B cell (primary cell): ENCODE results near the gene RNF167. TPM values are rescaled to one million over a fixed set of nuclear protein-coding genes. Genes with fewer than 3 reads are reported as not detected.

Experiments used
- ATAC-seq: fragments of 200-7000 bp; cut with Tn5 transposase; one replicate; pipeline ENCODE4 v1.10.0; 2021; ENCODE audit warnings: low read depth, mild to moderate bottlenecking, moderate number of reproducible peaks, moderate library complexity
- CTCF ChIA-PET: fragments of 350-600 bp; sonication (Branson Sonifier 250); formaldehyde crosslinking; loops from one replicate; lab custom pipeline; 2021; ENCODE audit warnings: antibody characterized with exemption, inconsistent platforms; lab: Charles Lee
- POLR2A ChIA-PET: fragments of 350-600 bp; sonication (Branson Sonifier 250); formaldehyde crosslinking; loops from one replicate; lab custom pipeline; 2021; ENCODE audit warnings: antibody characterized with exemption; lab: Charles Lee
- DNase-seq: peaks from one replicate; pipeline ENCODE4 v3.0.0; 2013
- H2AFZ ChIP-seq: 2 replicates; pipeline ENCODE4 v1.6.1; 2012; ENCODE audit warnings: mild to moderate bottlenecking, low read depth, low read length; ENCODE audit not compliant: insufficient read depth, poor library complexity, severe bottlenecking
- H3K27ac ChIP-seq, 2 donors: 1 replicate in 1 of 2; 2 replicates in 1 of 2; pipeline ENCODE4 v1.5.1; 2012 to 2013; ENCODE audit warnings: low read length in 2 of 2, mild to moderate bottlenecking in 2 of 2, moderate library complexity in 1 of 2
- H3K27me3 ChIP-seq, 4 experiments: fragments of 200-600 bp in 1 of 4; sonication (generic) in 1 of 4; replicated peaks in 1 of 4; 1 replicate in 2 of 4; 2 replicates in 2 of 4; pipeline versions ENCODE4 v1.6.1 to v1.7.0; 2013 to 2016; ENCODE audit warnings: low read length in 3 of 4, mild to moderate bottlenecking in 2 of 4, mixed read lengths in 1 of 4, moderate library complexity in 1 of 4; ENCODE audit not compliant: insufficient read depth in 4 of 4, control insufficient read depth in 3 of 4; ENCODE audit errors: control extremely low read depth in 1 of 4
- H3K36me3 ChIP-seq, 2 experiments: replicated peaks in 1 of 2; 1 replicate in 1 of 2; 2 replicates in 1 of 2; pipeline versions ENCODE4 v1.6.1 to v1.7.1; 2013; ENCODE audit warnings: low read length in 1 of 2; ENCODE audit not compliant: insufficient read depth in 2 of 2, control insufficient read depth in 1 of 2; ENCODE audit errors: control extremely low read depth in 1 of 2, extremely low read depth in 1 of 2
- H3K4me1 ChIP-seq, 2 donors: fragments of 200-600 bp in 1 of 2; sonication (generic) in 1 of 2; 1 replicate in 1 of 2; 2 replicates in 1 of 2; pipeline versions ENCODE4 v1.5.1 to v1.6.1; 2013 to 2017; ENCODE audit warnings: low read length in 2 of 2; ENCODE audit not compliant: control insufficient read depth in 2 of 2, insufficient read depth in 2 of 2
- H3K4me2 ChIP-seq: replicated peaks from 2 replicates; pipeline ENCODE3; 2012; ENCODE audit warnings: mild to moderate bottlenecking, low read depth, low read length; ENCODE audit not compliant: poor library complexity, severe bottlenecking
- H3K4me3 ChIP-seq, 5 experiments: fragments of 200-600 bp in 1 of 5; sonication (generic) in 1 of 5; 1 replicate in 3 of 5; 2 replicates in 2 of 5; pipeline versions ENCODE4 v1.5.1 to v1.7.0; 2011 to 2016; ENCODE audit warnings: low read length in 4 of 5, mild to moderate bottlenecking in 4 of 5, low read depth in 2 of 5, control low read depth in 1 of 5, moderate library complexity in 1 of 5; ENCODE audit not compliant: insufficient read depth in 1 of 5; ENCODE audit errors: control extremely low read depth in 1 of 5, extremely low read depth in 1 of 5
- H3K79me2 ChIP-seq: fragments of 200-600 bp; sonication (generic); one replicate; pipeline ENCODE4 v1.6.0; 2016; ENCODE audit warnings: low read length; ENCODE audit not compliant: control insufficient read depth, insufficient read depth
- H3K9ac ChIP-seq: fragments of 200-600 bp; sonication (generic); 2 replicates; pipeline ENCODE4 v1.6.1; 2017; ENCODE audit warnings: mild to moderate bottlenecking, low read length, moderate library complexity
- H3K9me3 ChIP-seq, 3 donors: one replicate each; pipeline versions ENCODE4 v1.6.1 to v1.7.1; 2013; ENCODE audit warnings: low read length in 2 of 3; ENCODE audit not compliant: control insufficient read depth in 2 of 3, insufficient read depth in 1 of 3; ENCODE audit errors: control extremely low read depth in 1 of 3
- H4K20me1 ChIP-seq: 2 replicates; pipeline ENCODE4 v1.6.0; 2012; ENCODE audit warnings: mild to moderate bottlenecking, low read length; ENCODE audit not compliant: insufficient read depth, control insufficient read depth, poor library complexity, severe bottlenecking
- H3K27ac Mint-ChIP-seq: one replicate; pipeline ENCODE4 v1.8.0; 2021; ENCODE audit warnings: mixed read lengths
- H3K27me3 Mint-ChIP-seq: one replicate; pipeline ENCODE4 v1.8.0; 2021; ENCODE audit warnings: mixed read lengths
- H3K4me1 Mint-ChIP-seq: one replicate; pipeline ENCODE4 v1.8.0; 2021; ENCODE audit warnings: mixed read lengths
- H3K4me3 Mint-ChIP-seq: one replicate; pipeline ENCODE4 v1.8.0; 2021; ENCODE audit warnings: mixed read lengths
- H3K9me3 Mint-ChIP-seq: one replicate; pipeline ENCODE4 v1.8.0; 2022; ENCODE audit warnings: mixed read lengths; ENCODE audit not compliant: insufficient read depth
- CTCF ChIP-seq: fragments of 200-600 bp; IDR thresholded peaks from one replicate; pipeline ENCODE4 v1.8.0; 2022; ENCODE audit warnings: antibody characterized with exemption, mild to moderate bottlenecking
- EZH2 ChIP-seq: IDR thresholded peaks from 2 replicates; pipeline ENCODE4 v1.6.1; 2012; ENCODE audit warnings: borderline replicate concordance, low read depth, mild to moderate bottlenecking, moderate library complexity, low read length; ENCODE audit not compliant: insufficient read depth, poor library complexity, severe bottlenecking
- WGBS: methylation state at CpG from one replicate; pipeline ENCODE4 v1.1.5; 2013; ENCODE audit warnings: missing lambda C conversion rate; ENCODE audit not compliant: insufficient coverage; 5-methylcytosine and 5-hydroxymethylcytosine counted together
- intact Hi-C: fragments of 100-400 bp; cut with micrococcal nuclease; formaldehyde crosslinking; loops from one replicate; pipeline ENCODE4 v1.10.0; 2022
- polyA plus RNA-seq: library from polyadenylated mRNA; depleted of rRNA; stranded (reverse); fragments of >200 nt; gene quantifications from 2 replicates; pipeline ENCODE4 v1.2.3, GENCODE V29; 2012
- total RNA-seq, 2 donors: library from RNA; stranded (reverse); fragments of 120-200 nt in 1 of 2; gene quantifications; 1 replicate in 1 of 2; 2 replicates in 1 of 2; pipeline versions ENCODE4 v1.2.3 to v1.2.4, GENCODE V29; 2013 to 2022

RNF167 gene
- total and polyA plus RNA-seq, 2 donors (not counting 1 experiment from before 2014, with no cell fraction given), result 143 to 186 TPM

- TF ChIP-seq EZH2 (no peak), CTCF (no peak)
- DNase-seq, result no peak
- POLR2A ChIA-PET, result no interaction called here
- Mint-ChIP-seq H3K27ac (no peak overlapping the region), H3K4me1 (peaks cover 2% of the 10 kb centered on the region), H3K4me3 (no peak overlapping the region), H3K9me3 (no peaks in the 10 kb centered on the region), H3K27me3 (no peaks in the 10 kb centered on the region)
- Histone ChIP-seq H3K36me3 (peaks cover 0 to 43% of the 10 kb centered on the region in 2 experiments), H3K27ac (no peak overlapping the region), H3K4me1 (peaks cover 9 to 13% of the 10 kb centered on the region in 2 donors), H3K79me2 (peaks cover 12% of the 10 kb centered on the region), H3K4me2 (no peak overlapping the region), H2AFZ (no peak overlapping the region), H3K27me3 (no peaks in the 10 kb centered on the region), H3K9me3 (no peaks in the 10 kb centered on the region), H4K20me1 (no peaks in the 10 kb centered on the region), H3K9ac (no peak overlapping the region), H3K4me3 (no peak overlapping the region)
- ATAC-seq, result no peak
- CTCF ChIA-PET, result interaction anchor here (0.9 to 1.4 kb wide), 4 partner anchors 13 to 90 kb away, joined by 3 to 4 read pairs (median 4); partner anchors contain the start of gene C17orf107
- WGBS, result 98% methylated on average over 5 of the region's 6 CpGs
- intact Hi-C loops, result no loop called here
Measured at GRCh38 chr17:4971826-4972225, 31.8 kb downstream of the RNF167 start.

- Histone ChIP-seq H3K9ac (no peak overlapping the region), H3K36me3 (peaks cover 0 to 48% of the 10 kb centered on the region in 2 experiments), H3K27ac (no peak overlapping the region), H3K4me1 (peaks cover 9 to 12% of the 10 kb centered on the region in 2 donors), H2AFZ (no peak overlapping the region), H3K79me2 (peaks cover 14% of the 10 kb centered on the region), H4K20me1 (no peaks in the 10 kb centered on the region), H3K4me2 (no peak overlapping the region), H3K9me3 (no peaks in the 10 kb centered on the region), H3K27me3 (no peaks in the 10 kb centered on the region), H3K4me3 (no peak overlapping the region)
- DNase-seq (no peak), ATAC-seq (no peak)
- H3K4me3 Mint-ChIP-seq, result no peak overlapping the region
- H3K27ac Mint-ChIP-seq, result no peak overlapping the region
- no peaks in the 10 kb centered on the region for H3K27me3 Mint-ChIP-seq
- CTCF ChIA-PET, result interaction anchor here (0.9 to 1.4 kb wide), 2 partner anchors 14 to 90 kb away, joined by 3 to 4 read pairs; no protein-coding TSS in a partner anchor
- WGBS, result 100% methylated on average over 7 of the region's 12 CpGs
- intact Hi-C loops, result no loop called here
- peaks cover 2% of the 10 kb centered on the region for H3K4me1 Mint-ChIP-seq
- POLR2A ChIA-PET, result no interaction called here
- TF ChIP-seq EZH2, result no peak
- TF ChIP-seq CTCF, result no peak
- no peaks in the 10 kb centered on the region for H3K9me3 Mint-ChIP-seq
Measured at GRCh38 chr17:4972322-4972721, 32.3 kb downstream of the RNF167 start.
